ENCODE measurements around the gene COL8A1.

Gene COL8A1

GRCh38 chr3:99768808-99769501 is 130.6 kb downstream of the COL8A1 start:
- DNase-seq: no peak
- in situ Hi-C loops (cut with HindIII; ENCODE audit: low pct_ligation_motif_present, low pct_unique_long_range_greater_than_20kb, low sequenced_read_pairs): no loop called here

GRCh38 chr3:99772171-99772570 is 133.8 kb downstream of the COL8A1 start:
- in situ Hi-C loops (cut with HindIII; ENCODE audit: low pct_ligation_motif_present, low pct_unique_long_range_greater_than_20kb, low sequenced_read_pairs): no loop called here
- DNase-seq: no peak

GRCh38 chr3:99772671-99773070 is 134.3 kb downstream of the COL8A1 start:
- in situ Hi-C loops (cut with HindIII; ENCODE audit: low pct_ligation_motif_present, low pct_unique_long_range_greater_than_20kb, low sequenced_read_pairs): no loop called here
- no peak for DNase-seq

GRCh38 chr3:99774467-99774866 is 136.1 kb downstream of the COL8A1 start:
- peak; percentile 20 for DNase-seq
- in situ Hi-C loops (cut with HindIII; ENCODE audit: low pct_ligation_motif_present, low pct_unique_long_range_greater_than_20kb, low sequenced_read_pairs): no loop called here

DNA sequence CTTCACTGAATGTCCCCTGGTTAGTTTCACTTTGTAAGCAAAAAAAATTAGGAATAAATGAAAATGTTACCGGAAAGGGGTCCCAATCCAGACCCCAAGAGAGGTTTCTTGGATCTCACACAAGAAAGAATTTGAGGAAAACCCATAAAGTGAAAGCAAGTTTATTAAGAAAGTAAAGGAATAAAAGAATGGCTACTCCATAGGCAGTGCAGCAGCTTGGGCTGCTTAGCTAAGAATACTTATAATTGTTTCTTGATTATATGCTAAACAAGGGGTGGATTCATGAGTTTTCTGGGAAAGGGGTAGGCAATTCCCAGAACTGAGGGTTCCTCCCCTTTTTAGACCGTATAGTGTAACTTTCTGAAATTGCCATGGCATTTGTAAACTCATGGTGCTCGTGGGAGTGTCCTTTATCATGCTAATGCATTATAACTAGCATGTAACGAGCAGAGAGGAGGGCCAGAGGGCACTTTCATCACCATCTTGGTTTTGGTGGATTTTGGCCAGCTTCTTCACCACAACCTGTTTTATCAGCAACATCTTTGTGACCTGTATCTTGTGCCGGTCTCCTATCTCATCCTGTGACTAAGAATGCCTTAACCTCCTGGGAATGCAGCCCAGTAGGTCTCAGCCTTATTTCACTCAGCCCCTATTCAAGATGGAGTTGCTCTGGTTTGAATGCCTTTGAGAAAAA is 138.3 kb downstream of the COL8A1 start:
- no peak for DNase-seq
- in situ Hi-C loops (cut with HindIII; ENCODE audit: low pct_ligation_motif_present, low pct_unique_long_range_greater_than_20kb, low sequenced_read_pairs): no loop called here

GRCh38 chr3:99777210-99777549 is 138.8 kb downstream of the COL8A1 start:
- in situ Hi-C loops (cut with HindIII; ENCODE audit: low pct_ligation_motif_present, low pct_unique_long_range_greater_than_20kb, low sequenced_read_pairs): no loop called here
- no peak for DNase-seq

DNA sequence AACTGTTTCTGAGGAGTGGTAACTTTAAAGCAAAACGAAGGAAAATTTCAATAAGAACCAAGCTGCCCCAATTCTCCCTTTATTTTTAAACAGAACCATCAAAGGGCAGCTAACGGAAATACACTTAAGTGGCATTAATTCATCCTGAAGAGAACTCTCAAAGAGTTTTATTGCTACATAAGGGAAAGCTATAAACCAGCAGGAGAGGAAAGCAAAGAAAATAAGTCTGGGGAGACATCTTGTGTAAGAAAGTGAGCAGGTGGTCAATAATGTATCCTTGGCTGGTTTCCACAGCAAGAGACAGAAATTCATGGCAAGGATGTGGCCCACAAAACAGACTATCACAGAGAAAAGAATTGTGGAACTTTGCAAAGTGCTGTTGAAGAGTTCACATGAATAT is 139.3 kb downstream of the COL8A1 start:
- in situ Hi-C loops (cut with HindIII; ENCODE audit: low pct_ligation_motif_present, low pct_unique_long_range_greater_than_20kb, low sequenced_read_pairs): no loop called here
- DNase-seq: no peak

DNA sequence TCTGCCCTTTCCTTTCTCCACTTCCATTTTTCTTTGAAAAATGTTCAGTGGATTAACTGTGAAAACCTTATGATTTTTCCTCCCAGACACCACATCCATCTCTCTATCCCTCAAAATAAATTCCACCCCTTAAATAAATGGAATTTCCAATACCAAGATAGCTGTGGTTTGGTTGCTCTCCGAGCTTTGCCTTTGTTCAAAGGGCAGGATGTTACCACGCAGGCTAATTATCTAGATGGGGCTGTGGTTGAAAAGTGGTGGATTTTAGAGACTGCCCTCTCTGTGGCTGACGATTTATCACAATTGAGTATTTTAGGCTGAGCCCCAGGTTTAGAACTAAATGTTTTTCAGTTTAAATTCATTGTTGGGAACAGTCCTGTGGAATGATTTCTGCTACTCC is 142.4 kb downstream of the COL8A1 start:
- in situ Hi-C loops (cut with HindIII; ENCODE audit: low pct_ligation_motif_present, low pct_unique_long_range_greater_than_20kb, low sequenced_read_pairs): no loop called here
- DNase-seq: no peak

DNA sequence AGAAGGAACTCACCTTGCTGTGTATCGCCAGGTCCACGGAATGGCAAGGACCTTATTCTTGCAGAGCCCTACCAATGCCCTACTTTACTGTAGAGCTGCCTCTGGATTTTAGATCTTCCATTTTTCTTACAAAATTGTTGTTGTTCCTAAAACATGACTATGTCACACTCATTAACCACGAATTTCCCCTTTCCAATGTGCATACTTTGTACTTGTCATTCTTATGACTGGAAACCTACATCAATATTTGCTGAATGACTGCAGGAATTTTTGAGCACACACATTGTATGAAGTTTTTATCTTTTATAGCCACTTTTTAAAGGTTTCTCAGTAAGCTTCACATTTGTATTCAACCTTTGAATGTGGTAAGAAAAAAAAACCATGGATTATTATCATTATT is 143.4 kb downstream of the COL8A1 start:
- DNase-seq: peak; percentile 17
- in situ Hi-C loops (cut with HindIII; ENCODE audit: low pct_ligation_motif_present, low pct_unique_long_range_greater_than_20kb, low sequenced_read_pairs): no loop called here

GRCh38 chr3:99783011-99783573 is 144.7 kb downstream of the COL8A1 start:
- peak; percentile 95 for DNase-seq
- in situ Hi-C loops (cut with HindIII; ENCODE audit: low pct_ligation_motif_present, low pct_unique_long_range_greater_than_20kb, low sequenced_read_pairs): no loop called here

DNA sequence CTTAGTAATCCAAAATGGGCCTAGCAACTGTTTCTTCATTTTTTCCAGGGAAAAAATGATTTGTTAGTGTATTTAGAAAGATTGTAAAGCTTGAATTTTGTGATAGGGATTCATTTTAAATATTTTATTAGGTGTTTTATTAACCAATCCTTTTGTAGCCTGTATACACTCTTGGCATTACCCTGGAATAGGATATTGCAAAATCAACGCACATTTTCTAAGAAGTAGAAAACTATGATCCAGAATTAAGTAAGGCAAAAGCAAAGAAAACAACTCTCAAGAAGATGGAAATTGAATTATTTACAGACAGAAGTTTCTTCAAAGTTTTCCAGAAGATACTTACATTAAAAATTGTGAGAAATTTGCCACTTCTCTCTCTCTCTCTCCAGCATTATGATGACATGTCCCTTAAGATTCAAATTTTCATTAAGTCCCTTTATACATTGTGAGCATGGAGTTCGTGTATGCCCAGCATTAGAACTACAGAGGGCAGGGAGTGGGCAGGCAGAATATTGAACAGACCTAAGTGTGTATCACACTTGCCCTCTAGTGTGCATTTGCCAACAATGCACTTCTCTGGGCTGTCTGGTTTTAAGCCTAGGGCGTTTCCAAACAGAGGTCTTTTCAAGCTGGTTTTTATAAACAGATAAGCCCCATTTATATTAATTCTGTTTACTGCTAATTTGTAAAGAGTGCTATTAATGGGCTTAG is 150.8 kb downstream of the COL8A1 start:
- in situ Hi-C loops (cut with HindIII; ENCODE audit: low pct_ligation_motif_present, low pct_unique_long_range_greater_than_20kb, low sequenced_read_pairs): no loop called here
- DNase-seq: peak; percentile 70

GRCh38 chr3:99794485-99794884 is 156.1 kb downstream of the COL8A1 start:
- DNase-seq: no peak
- in situ Hi-C loops (cut with HindIII; ENCODE audit: low pct_ligation_motif_present, low pct_unique_long_range_greater_than_20kb, low sequenced_read_pairs): no loop called here

DNA sequence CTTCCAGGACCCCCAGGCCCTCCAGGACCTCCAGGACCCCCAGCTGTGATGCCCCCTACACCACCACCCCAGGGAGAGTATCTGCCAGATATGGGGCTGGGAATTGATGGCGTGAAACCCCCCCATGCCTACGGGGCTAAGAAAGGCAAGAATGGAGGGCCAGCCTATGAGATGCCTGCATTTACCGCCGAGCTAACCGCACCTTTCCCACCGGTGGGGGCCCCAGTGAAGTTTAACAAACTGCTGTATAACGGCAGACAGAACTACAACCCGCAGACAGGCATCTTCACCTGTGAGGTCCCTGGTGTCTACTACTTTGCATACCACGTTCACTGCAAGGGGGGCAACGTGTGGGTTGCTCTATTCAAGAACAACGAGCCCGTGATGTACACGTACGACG is 157.2 kb downstream of the COL8A1 start:
- in situ Hi-C loops (cut with HindIII; ENCODE audit: low pct_ligation_motif_present, low pct_unique_long_range_greater_than_20kb, low sequenced_read_pairs): no loop called here
- DNase-seq: no peak

DNA sequence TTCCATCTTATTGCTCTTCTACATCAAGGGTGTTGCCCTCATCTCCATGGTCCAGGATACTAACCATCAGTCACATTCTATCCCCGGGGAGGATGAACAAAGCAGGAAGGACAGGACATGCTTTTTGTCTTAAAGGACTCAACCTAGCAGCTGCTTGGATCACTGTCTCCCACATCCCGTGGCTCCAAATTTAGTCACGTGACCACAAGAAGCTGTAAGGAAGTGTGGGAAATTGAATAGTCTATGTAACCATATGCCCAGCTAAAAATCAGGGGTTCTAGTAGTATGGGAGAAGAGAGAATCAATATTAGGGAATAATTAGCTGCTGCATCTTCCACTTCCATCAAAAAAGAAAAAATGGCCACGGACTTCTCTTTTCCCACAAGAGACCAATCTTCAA is 161.0 kb downstream of the COL8A1 start:
- in situ Hi-C loops (cut with HindIII; ENCODE audit: low pct_ligation_motif_present, low pct_unique_long_range_greater_than_20kb, low sequenced_read_pairs): no loop called here
- no peak for DNase-seq

DNA sequence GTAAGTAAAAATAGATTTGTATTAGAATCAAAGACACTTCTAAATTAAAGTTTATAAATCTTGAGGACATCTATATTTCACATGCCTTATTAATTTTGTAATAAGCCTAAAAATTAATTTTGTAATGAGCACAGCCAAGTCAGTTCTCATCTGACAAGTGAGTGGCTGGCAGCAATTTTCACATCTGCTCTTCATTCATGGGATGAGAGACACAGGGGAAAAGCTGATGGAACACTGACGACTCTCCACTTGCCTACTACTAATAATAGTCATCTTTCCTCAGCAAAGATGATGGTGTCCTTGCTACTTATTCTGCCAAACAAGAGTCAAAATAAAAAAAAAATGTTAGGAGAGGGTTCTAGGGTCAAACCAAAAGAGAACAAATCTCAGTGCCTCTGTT is 164.9 kb downstream of the COL8A1 start:
- DNase-seq: no peak
- in situ Hi-C loops (cut with HindIII; ENCODE audit: low pct_ligation_motif_present, low pct_unique_long_range_greater_than_20kb, low sequenced_read_pairs): no loop called here

- in situ Hi-C loops (cut with HindIII; ENCODE audit: low pct_ligation_motif_present, low pct_unique_long_range_greater_than_20kb, low sequenced_read_pairs): no loop called here
- no peak for DNase-seq
These were observed 166.8 kb downstream of the COL8A1 start for GRCh38 chr3:99805160-99805559.

DNA sequence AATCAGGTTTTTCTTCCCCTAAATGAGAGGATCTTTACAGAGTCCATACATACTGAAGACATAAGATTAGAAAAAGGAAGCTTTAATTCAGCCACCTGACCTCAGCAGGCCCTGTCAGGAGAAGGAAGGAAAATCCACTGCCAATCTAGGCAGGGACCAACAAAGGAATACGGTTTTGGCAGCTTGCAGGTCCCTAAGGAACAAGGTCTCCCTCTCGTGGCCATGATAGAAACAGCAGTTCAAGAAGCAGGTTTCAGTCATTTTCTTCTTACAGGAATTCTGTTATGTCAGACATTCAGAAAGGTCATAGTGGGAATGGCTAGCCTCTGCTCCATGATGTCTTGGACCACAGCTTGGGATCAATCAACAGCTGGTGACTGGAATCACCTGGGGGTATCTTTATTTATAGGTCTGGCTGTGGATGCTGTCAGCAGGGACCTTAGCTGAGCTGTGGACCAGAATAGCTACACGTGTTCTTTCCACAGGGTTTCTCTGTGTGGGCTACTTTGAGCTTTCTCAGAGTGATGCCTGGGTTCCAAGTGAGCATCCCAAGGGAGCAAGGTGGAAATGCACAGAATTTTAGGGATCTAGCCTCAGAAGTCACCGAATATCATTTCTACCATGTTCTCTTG is 169.9 kb downstream of the COL8A1 start:
- in situ Hi-C loops (cut with HindIII; ENCODE audit: low pct_ligation_motif_present, low pct_unique_long_range_greater_than_20kb, low sequenced_read_pairs): no loop called here
- peak; percentile 69 for DNase-seq

- DNase-seq: no peak
- in situ Hi-C loops (cut with HindIII; ENCODE audit: low pct_ligation_motif_present, low pct_unique_long_range_greater_than_20kb, low sequenced_read_pairs): no loop called here
These were observed 171.2 kb downstream of the COL8A1 start for GRCh38 chr3:99809565-99809964.

- in situ Hi-C loops (cut with HindIII; ENCODE audit: low pct_ligation_motif_present, low pct_unique_long_range_greater_than_20kb, low sequenced_read_pairs): no loop called here
- no peak for DNase-seq
These were observed 172.0 kb downstream of the COL8A1 start for GRCh38 chr3:99810403-99810802.

Measured in ACHN (cell line).